Mucosa of rectum (tissue), 2 donors: Measurements from ENCODE around the gene SCRT2.

Experiments used
- H3K27ac ChIP-seq, 2 donors: one replicate each; pipeline ENCODE4 v1.7.0; 2013; ENCODE audit warnings: inconsistent platforms in 2 of 2, low read depth in 2 of 2, low read length in 2 of 2
- H3K27me3 ChIP-seq, 2 donors: one replicate each; pipeline ENCODE4 v1.7.0; 2013; ENCODE audit warnings: low read length in 2 of 2; ENCODE audit not compliant: control insufficient read depth in 2 of 2, insufficient read depth in 2 of 2
- H3K36me3 ChIP-seq, 2 donors: one replicate each; pipeline ENCODE4 v1.7.0; 2013; ENCODE audit warnings: low read length in 2 of 2; ENCODE audit not compliant: control insufficient read depth in 2 of 2, insufficient read depth in 2 of 2
- H3K4me1 ChIP-seq, 2 donors: one replicate each; pipeline ENCODE4 v1.7.0; 2013; ENCODE audit warnings: low read length in 2 of 2, mild to moderate bottlenecking in 1 of 2; ENCODE audit not compliant: control insufficient read depth in 2 of 2, insufficient read depth in 2 of 2
- H3K4me3 ChIP-seq, 2 donors: one replicate each; pipeline ENCODE4 v1.7.0; 2013; ENCODE audit warnings: low read length in 2 of 2
- H3K9ac ChIP-seq, 2 donors: one replicate each; pipeline ENCODE4 v1.7.0; 2013; ENCODE audit warnings: low read length in 2 of 2, low read depth in 1 of 2, mild to moderate bottlenecking in 1 of 2
- H3K9me3 ChIP-seq, 2 donors: one replicate each; pipeline ENCODE4 v1.7.0; 2013; ENCODE audit warnings: low read length in 2 of 2; ENCODE audit not compliant: control insufficient read depth in 2 of 2
- donor health status: healthy.
- donor health status: Normal muscosa, but diverticular disease.

Gene SCRT2

DNA sequence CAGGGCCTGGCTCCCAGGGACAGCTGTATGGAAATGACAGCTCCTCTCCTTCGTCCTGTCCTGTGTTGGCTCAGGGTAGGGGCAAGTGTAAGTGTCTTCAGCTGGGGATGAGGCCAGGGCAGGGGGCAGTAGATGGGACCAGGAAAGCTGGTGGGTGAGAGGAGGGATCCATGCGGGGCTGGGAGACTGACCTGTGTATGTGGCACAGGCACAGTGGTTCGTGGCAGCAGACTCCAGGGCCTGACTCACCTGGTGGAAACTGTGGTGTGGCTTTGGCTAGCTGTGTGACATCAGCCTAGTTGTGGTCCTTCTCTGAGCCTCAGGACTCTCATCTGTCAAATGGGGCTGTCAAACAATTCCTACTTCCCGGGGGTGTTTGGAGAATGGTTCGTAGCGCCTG, 13.7 kb upstream of the SCRT2 start:
- no peak overlapping the region for H3K9ac ChIP-seq
- no peaks in the 10 kb centered on the region for H3K9me3 ChIP-seq
- no peak overlapping the region for H3K4me3 ChIP-seq
- no peaks in the 10 kb centered on the region for H3K4me1 ChIP-seq
- H3K27me3 ChIP-seq = peaks cover 0 to 11% of the 10 kb centered on the region in 2 donors
- H3K27ac ChIP-seq = no peak overlapping the region
- H3K36me3 ChIP-seq = no peaks in the 10 kb centered on the region

DNA sequence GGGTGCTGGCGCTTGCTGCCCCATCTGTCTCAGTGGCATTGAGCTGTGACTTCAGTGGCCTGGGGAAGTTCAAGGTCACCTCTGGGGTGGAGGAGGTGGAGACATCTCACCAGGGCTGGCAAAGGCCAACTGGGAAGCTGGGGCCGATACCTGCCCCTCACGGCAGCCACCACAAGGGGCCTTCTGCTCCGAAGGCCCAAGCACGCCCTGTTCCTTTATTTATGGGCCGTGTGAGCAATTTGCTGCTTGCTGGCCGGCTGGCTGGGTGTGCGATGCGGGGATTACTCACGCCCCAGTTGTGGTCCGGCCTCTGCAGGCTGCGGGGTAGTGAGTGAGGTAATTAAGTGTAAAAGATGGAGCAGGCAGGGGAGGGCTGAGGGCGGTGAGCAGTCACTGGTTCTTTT, 13.2 kb upstream of the SCRT2 start:
- Histone ChIP-seq H3K27ac (no peak overlapping the region), H3K9ac (no peak overlapping the region), H3K9me3 (no peaks in the 10 kb centered on the region), H3K4me3 (no peak overlapping the region), H3K36me3 (no peaks in the 10 kb centered on the region), H3K27me3 (peaks cover 0 to 11% of the 10 kb centered on the region in 2 donors), H3K4me1 (no peaks in the 10 kb centered on the region)

DNA sequence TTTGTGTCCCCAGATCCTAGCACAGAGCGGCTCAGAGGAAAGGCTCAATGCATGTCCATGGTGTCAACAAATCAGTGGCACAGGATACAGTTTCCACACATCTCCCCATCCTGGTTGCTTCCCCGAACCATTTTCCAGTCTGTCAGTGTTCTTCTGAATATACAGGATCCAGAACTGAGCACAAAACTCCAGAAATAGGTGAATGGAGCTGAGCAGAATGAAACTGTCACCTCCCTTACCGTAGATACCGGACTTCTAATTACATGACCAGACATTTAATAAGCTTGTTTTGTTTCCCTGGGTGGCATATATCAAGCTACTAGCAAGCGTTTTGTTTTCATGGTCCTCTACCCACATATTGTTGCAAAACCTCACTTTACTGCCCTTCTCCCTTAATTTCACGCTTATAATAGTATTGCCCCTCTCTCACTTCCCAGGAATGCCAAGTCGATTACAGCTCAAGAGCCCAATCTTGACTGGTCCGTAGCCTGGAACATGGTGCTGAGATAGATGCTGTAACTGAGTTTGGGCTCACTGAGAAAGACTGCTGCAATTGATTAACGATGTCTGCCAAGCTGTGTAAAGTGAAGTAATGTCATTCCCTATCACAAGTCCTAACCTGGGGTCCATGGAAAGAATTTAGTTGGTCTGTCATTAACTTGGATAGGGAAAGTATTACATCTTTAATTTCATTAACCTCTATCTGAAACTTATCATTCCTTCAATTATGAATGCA, 12.0 kb upstream of the SCRT2 start:
- H3K4me3 ChIP-seq = no peak overlapping the region
- H3K27me3 ChIP-seq = peaks cover 0 to 9% of the 10 kb centered on the region in 2 donors
- no peaks in the 10 kb centered on the region for H3K36me3 ChIP-seq
- H3K27ac ChIP-seq = no peak overlapping the region
- H3K9me3 ChIP-seq = no peaks in the 10 kb centered on the region
- no peak overlapping the region for H3K9ac ChIP-seq
- no peaks in the 10 kb centered on the region for H3K4me1 ChIP-seq

DNA sequence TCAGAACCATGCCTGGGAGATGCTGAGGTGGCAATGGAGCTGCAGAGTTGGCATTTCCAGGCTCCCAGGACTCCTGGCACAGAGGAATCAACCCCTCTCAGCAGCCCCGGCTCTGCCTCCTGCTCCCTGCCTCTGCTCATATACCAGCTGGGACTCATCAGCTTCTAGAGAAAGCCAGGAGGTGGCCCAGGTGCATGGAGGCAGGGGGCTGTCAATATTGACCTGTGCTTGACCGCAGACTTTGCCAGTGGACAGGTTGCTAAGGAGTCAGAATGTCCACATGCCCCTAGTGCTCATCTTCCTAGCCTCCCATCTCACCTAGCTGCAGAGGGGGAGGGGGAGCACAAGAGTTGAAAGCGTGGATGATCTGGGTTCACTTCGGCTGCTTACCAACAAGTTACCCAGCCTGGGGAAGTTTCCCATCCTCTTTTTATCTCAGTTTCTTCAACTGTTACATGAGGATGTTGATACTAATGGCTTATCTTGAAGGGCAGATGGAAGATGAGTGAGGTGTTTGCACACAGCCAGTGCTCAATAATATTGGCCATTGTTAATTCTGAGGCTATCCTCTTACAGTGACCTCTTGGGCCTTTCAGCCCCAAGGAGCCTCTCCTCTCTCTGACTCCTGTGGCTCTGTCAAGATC, 9.2 kb upstream of the SCRT2 start:
- Histone ChIP-seq H3K36me3 (no peaks in the 10 kb centered on the region), H3K27me3 (peaks cover 5 to 23% of the 10 kb centered on the region in 2 donors), H3K4me1 (no peaks in the 10 kb centered on the region), H3K9me3 (no peaks in the 10 kb centered on the region), H3K27ac (no peak overlapping the region), H3K9ac (no peak overlapping the region), H3K4me3 (no peak overlapping the region)

DNA sequence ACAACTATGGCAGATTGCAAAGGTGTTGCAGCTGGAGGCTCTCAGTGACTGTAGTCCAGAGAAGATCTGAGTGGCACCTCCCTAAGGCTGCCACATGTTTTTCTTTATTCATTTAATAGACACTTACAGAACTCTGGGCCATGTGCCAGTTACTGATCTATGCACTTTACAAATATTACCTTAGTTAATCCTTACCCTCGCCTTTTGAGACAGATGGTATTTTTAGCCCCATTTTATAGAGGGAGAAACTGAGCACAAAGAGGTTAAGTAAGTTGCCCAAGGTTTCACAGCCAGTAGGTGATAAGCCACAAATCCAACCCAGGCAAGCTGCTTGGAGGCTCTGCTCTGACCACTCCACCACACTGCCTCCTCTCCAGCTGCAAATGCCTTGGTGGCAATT, 6.5 kb upstream of the SCRT2 start:
- Histone ChIP-seq H3K4me1 (no peaks in the 10 kb centered on the region), H3K27ac (no peak overlapping the region), H3K27me3 (peaks cover 20 to 25% of the 10 kb centered on the region in 2 donors), H3K36me3 (no peaks in the 10 kb centered on the region), H3K4me3 (no peak overlapping the region), H3K9me3 (no peaks in the 10 kb centered on the region), H3K9ac (no peak overlapping the region)

DNA sequence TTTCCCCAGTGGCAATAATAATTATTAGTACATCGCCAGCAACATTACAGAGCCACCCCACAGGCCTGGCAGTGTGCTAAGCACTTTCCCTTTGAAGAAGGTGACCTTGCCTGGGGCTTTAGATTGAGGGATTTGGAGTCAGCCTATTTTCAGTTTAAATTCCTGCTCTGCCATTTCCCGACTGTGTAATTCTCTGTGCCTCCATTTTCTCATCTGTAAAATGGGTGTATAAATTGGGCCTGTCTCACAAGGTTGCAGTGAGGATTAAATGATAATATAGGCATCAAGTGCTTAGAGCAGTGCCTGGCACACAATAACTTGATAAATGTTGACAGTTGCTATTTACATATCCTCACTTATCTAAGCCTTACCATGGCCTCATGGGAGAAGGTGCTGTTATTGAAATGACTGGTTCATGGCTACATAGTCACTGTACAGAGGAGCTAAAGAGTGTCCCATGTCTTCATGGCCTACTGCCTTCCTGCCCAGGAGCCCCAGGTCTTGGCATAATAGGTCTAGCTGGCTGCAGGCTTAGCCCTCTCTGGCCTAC, 5.1 kb upstream of the SCRT2 start:
- peaks cover 3 to 5% of the 10 kb centered on the region in 2 donors for H3K4me1 ChIP-seq
- H3K27me3 ChIP-seq = peaks cover 32 to 33% of the 10 kb centered on the region in 2 donors
- no peak overlapping the region for H3K4me3 ChIP-seq
- H3K27ac ChIP-seq = no peak overlapping the region
- no peak overlapping the region for H3K9ac ChIP-seq
- H3K9me3 ChIP-seq = no peaks in the 10 kb centered on the region
- no peaks in the 10 kb centered on the region for H3K36me3 ChIP-seq

DNA sequence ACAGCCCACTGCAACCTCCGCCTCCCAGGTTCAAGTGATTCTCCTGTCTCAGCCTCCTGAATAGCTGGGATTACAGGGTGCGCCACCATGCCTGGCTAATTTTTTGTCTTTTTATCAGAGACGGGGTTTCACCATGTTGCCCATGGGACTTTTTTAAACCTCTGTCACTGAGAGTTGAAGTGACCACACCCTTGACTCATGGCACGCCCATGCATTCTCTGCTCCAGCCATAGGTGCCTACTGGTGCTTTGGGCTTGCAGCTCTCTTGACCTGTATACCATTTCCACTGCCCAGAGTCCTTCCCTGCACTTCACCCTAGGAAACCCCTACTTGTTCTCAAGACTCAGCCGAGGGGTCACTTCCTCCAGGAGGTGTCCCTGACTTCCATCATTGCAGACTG, 2.4 kb upstream of the SCRT2 start:
- Histone ChIP-seq H3K36me3 (no peaks in the 10 kb centered on the region), H3K27me3 (peaks cover 52% of the 10 kb centered on the region in 2 donors), H3K9me3 (no peaks in the 10 kb centered on the region), H3K4me1 (peaks cover 4 to 5% of the 10 kb centered on the region in 2 donors), H3K9ac (no peak overlapping the region), H3K27ac (no peak overlapping the region), H3K4me3 (no peak overlapping the region)

DNA sequence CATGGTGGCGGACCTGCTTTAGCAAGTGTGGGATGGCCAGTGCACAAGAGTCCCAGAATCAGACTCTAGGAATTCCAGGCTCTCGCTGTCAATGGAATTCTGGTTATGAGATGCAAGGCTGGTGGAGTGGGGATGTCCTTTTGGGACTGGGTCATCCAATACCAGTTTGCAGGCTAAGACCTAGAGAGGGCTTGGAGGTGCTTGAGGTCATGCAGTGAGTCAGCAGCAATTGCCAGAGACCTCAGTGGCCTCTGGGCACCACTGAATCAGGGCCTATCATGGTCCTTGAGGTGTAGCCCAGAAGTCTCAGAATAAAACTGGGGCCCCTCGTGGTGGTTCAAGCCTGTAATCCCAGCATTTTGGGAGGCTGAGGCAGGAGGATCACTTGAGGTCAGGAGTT, 1.4 kb upstream of the SCRT2 start:
- Histone ChIP-seq H3K36me3 (no peaks in the 10 kb centered on the region), H3K27ac (no peak overlapping the region), H3K9ac (no peak overlapping the region), H3K9me3 (no peaks in the 10 kb centered on the region), H3K4me1 (peaks cover 4 to 5% of the 10 kb centered on the region in 2 donors), H3K27me3 (peaks cover 54 to 60% of the 10 kb centered on the region in 2 donors), H3K4me3 (no peak overlapping the region)

DNA sequence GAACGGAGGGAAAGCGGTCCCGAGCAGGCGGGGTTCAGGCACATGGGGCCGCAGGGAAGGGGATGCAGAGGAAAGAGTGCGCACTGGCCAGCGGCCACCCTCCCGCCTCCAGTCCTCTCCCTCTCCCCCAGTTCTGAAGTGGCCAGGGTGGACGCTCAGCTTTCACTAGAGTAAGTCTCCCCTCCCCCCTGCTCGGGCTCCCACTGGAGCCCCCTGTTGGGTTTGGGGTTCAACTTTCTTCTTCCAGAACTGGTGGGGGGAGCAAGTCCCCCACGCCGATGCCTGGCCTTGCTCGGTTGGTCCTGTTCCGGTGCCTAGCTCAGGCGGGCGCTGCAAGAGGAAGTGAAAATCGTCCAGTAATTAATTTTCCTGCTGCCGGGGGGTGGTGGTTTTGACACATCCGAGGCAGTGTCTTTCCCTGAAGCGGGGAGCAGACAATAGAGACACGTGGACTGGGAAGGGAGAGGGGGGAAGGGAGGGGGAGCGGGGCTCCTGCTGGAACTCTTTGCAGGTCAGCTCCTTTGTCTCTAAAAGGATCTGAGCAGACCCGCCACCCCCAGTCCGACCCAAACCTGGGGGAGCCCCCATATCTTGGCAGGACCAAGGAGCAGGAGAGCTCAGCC, 824 bp upstream of the SCRT2 start:
- Histone ChIP-seq H3K9me3 (no peaks in the 10 kb centered on the region), H3K4me1 (peaks cover 4 to 5% of the 10 kb centered on the region in 2 donors), H3K27me3 (peaks cover 59 to 61% of the 10 kb centered on the region in 2 donors), H3K36me3 (no peaks in the 10 kb centered on the region), H3K27ac (no peak overlapping the region), H3K4me3 (no peak overlapping the region), H3K9ac (no peak overlapping the region)

DNA sequence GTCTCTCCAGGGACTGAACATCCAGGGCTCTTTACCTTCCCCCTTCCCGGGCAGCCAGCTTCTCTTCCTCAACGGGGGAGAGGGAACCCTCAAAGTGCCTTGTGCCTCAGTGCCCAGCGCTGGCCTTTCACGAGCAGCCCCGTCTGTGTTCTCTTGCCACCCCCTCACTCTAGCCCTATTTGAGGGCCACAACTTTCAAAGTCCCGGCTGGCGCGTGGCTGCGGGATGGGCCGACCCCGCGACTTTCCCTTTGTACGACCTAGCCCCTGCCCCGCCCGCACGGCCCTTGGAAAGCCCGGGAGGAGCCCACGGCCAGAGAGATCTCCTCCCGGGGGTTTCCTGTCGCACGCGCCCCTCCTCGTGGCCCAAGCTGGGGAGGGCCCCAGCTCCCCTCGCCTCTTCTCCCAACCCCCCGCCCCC, 559 bp downstream of the SCRT2 start:
- H3K27me3 ChIP-seq = peaks cover 52 to 60% of the 10 kb centered on the region in 2 donors
- H3K4me1 ChIP-seq = peaks cover 4 to 5% of the 10 kb centered on the region in 2 donors
- H3K27ac ChIP-seq = no peak overlapping the region
- H3K9ac ChIP-seq = no peak overlapping the region
- H3K9me3 ChIP-seq = no peaks in the 10 kb centered on the region
- H3K36me3 ChIP-seq = no peaks in the 10 kb centered on the region
- H3K4me3 ChIP-seq = no peak overlapping the region
